Measurements from ENCODE around the gene MYO9A.

MYO9A gene

DNA sequence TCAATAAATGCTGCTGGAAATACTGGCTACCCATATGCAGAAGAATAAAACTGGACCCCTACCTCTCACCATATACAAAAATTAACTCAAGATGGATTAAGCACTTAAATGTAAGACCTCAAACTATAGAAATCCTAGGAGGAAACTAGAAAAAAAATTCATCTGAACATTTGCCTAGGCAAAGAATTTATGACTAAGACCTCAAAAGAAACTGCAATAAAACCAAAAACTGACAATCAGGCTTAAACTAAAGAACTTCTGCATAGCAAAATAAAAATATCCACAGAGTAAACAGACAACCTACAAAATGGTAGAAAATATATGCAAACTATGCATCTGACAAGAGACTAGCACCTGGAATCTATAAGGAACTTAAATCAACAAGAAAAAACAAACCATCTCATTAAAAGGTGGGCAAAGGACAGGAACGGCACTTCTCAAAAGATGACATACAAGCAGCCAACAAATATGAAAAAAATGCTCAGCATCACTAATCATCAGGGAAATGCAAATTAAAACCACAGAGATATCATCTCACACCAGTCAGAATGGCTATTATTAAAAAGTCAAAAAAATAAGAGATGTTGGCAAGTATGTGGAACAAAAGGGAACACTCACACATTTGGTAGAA is 47.0 kb downstream of the MYO9A start:
- TF ChIP-seq, protein P1, sequence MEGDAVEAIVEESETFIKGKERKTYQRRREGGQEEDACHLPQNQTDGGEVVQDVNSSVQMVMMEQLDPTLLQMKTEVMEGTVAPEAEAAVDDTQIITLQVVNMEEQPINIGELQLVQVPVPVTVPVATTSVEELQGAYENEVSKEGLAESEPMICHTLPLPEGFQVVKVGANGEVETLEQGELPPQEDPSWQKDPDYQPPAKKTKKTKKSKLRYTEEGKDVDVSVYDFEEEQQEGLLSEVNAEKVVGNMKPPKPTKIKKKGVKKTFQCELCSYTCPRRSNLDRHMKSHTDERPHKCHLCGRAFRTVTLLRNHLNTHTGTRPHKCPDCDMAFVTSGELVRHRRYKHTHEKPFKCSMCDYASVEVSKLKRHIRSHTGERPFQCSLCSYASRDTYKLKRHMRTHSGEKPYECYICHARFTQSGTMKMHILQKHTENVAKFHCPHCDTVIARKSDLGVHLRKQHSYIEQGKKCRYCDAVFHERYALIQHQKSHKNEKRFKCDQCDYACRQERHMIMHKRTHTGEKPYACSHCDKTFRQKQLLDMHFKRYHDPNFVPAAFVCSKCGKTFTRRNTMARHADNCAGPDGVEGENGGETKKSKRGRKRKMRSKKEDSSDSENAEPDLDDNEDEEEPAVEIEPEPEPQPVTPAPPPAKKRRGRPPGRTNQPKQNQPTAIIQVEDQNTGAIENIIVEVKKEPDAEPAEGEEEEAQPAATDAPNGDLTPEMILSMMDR (conservative IDR thresholded peaks at IDR 0.05), result no peak
- no peak for TF ChIP-seq ZFX (IDR thresholded peaks at IDR 0.05)
- H3K27ac ChIP-seq, result no peak overlapping the region

DNA sequence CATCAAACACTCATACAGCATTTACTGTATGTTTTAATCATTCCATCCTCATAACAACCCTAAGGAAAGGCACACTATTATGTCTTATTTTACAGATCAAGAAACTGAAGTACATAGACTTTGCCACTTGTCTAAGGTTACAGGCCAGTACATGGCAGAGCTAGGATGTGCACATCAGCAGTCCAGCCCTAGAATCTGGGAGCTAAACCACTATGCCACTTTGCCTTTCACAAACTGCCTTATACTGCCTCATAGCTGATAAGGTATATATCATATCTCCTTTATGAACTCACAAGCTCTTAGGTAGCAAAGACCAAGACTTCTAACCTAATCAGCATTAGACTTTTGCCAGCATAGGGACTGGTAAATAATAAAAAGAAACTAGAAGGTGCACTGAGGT is 49.1 kb downstream of the MYO9A start:
- no peak overlapping the region for H3K27ac ChIP-seq

DNA sequence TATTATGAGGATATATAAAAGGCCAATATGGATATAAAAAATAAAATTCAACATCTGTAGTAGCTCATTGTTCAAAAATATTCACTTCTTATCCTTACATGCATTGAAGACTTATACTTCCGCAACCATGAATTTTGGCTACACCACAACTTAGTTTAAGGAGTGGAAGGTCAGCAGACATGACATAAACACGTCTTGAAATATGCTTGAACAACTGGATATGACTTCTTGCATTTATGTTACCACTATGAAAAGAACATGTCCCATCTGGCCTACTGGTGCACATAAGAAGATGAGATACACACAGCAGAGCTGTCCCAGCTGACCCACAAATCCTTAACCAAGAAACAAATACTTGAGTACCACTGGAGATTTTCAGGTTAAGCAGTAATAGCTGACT is 52.1 kb downstream of the MYO9A start:
- H3K27ac ChIP-seq, result no peak overlapping the region
- TF ChIP-seq, protein P1 (conservative IDR thresholded peaks at IDR 0.05), result no peak
- TF ChIP-seq ZFX (IDR thresholded peaks at IDR 0.05), result no peak

More for the DNA sequence above, 49.1 kb downstream of the MYO9A start:
- TF ChIP-seq ZFX (IDR thresholded peaks at IDR 0.05), result no peak
- TF ChIP-seq, protein P1 (conservative IDR thresholded peaks at IDR 0.05), result no peak

DNA sequence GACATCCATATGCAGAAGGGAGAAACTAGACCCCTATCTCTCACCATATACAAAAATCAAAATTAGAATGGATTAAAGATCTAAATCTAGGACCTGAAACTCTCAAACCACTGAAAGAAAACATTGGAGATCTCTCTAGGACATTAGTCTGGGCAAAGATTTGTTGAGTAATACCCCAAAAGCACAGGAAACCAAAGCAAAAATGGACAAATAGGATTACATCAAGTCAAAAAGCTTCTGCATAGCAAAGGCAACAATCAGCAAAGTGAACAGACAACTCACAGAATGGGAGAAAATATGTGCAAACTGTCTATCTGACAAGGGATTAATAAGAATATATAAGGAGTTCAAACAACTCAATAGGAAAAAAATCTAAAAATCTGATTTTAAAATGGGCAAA is 54.8 kb downstream of the MYO9A start:
- H3K27ac ChIP-seq, result no peak overlapping the region
- TF ChIP-seq ZFX (IDR thresholded peaks at IDR 0.05), result no peak

DNA sequence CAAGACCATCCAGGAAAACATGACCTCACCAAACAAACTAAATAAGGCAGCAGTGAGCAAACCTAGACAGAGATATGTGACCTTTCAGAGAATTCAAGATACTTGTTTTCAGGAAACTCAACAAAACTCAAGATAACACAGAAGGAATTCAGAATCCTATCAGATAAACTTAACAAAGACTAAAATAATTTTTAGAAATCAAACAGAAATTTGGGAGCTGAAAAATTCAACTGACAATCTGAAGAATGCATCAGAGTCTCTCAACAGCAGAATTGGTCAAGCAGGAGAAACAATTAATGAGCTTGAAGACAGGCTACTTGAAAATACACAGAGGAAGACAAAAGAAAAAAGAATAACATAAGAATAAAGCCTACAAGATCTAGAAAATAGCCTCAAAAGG is 55.6 kb downstream of the MYO9A start:
- no peak overlapping the region for H3K27ac ChIP-seq

DNA sequence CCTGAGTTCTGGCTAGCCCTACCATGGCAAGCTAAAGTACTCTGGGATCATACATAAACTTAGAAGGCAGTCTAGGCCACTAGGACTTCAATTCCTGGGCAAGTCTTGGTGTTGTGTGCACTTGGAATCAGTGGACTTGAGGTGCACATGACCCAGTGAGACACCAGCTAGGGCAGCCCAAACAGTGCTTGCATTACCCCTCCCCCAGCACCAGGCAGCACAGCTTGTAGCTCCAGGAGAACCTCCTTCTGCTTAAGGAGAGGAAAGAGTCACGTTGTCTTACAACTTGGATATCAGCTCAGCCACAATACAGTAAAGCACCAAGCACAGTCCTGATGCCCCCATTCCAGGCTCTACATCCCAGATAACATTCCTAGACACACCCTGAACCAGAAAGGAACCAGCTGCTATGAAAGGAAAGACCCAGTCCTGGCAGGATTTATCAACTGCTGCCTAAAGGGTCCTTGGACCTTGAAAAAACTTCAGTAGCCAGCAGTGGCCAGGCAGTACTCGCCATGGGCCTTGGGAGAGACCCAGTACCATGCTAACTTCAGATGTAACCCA is 57.2 kb downstream of the MYO9A start:
- TF ChIP-seq, protein P1 (conservative IDR thresholded peaks at IDR 0.05), result no peak
- no peak for TF ChIP-seq ZFX (IDR thresholded peaks at IDR 0.05)
- H3K27ac ChIP-seq, result no peak overlapping the region

More for the DNA sequence above, 55.6 kb downstream of the MYO9A start:
- TF ChIP-seq, protein P1 (conservative IDR thresholded peaks at IDR 0.05), result no peak
- no peak for TF ChIP-seq ZFX (IDR thresholded peaks at IDR 0.05)

DNA sequence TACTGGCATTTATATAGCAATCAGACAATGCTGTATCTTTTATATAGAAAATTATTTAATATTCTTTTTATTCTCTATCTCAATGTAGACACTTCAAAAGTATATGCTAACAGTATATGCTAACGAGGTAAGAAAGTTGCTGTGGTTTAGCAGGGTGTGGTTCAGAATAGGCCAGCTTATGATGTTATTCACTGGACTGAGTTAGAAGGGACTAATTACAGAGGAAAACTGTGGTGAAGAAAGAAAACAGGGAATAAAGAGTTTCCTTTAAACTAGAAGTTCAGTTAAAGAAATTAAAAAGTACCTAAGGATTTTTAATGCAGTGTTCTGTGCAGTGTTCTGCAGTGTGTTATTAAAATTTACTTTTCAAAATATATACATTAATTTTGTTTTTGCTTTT is 59.4 kb downstream of the MYO9A start:
- no peak overlapping the region for H3K27ac ChIP-seq
- TF ChIP-seq, protein P1 (conservative IDR thresholded peaks at IDR 0.05), result no peak
- TF ChIP-seq ZFX (IDR thresholded peaks at IDR 0.05), result no peak
